Mononuclear cell (primary cell): ENCODE measurements around the gene HAPLN3. TPM values are rescaled to one million over a fixed set of nuclear protein-coding genes. Genes with fewer than 3 reads are reported as not detected.

Experiments
- H3K27me3 ChIP-seq: 2 replicates; pipeline ENCODE4 v1.6.0; 2011; ENCODE audit warnings: low read length, control low read depth; ENCODE audit not compliant: insufficient read depth
- H3K4me1 ChIP-seq: 2 replicates; pipeline ENCODE4 v1.5.1; 2011; ENCODE audit warnings: mild to moderate bottlenecking, low read length, control low read depth; ENCODE audit not compliant: insufficient read depth
- H3K4me3 ChIP-seq: 2 replicates; pipeline ENCODE4 v1.5.1; 2011; ENCODE audit warnings: mild to moderate bottlenecking, low read length, moderate library complexity
- H3K9me3 ChIP-seq: 2 replicates; pipeline ENCODE4 v1.5.1; 2011; ENCODE audit warnings: low read depth, mild to moderate bottlenecking, control low read depth, low read length
- total RNA-seq: library from RNA; depleted of rRNA; stranded (reverse); fragments of >200 nt; gene quantifications from one replicate; pipeline ENCODE4 v1.2.3, GENCODE V29; 2012

HAPLN3 gene
- total RNA-seq, 1 donor = 30.7 TPM

DNA sequence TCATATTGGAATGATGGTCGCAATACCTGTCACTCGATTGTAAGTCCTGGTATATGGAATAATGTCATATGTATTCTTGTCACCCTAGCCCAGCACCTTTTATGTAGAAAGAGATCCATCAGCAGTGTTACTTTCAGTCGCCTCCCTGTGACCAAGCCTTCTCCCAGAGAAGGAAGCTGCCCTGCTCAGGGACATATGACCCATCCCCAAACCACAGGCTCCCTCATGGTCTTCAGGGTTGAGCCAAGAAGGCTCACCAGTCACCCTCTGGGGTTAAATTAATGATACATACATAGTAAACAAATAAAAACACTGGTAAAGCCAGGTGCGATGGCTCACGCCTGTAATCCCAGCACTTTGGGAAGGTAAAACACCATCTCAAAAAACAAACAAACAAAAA is 22.4 kb upstream of the HAPLN3 start:
- H3K9me3 ChIP-seq = no peaks in the 10 kb centered on the region
- no peaks in the 10 kb centered on the region for H3K27me3 ChIP-seq
- peaks cover 1% of the 10 kb centered on the region for H3K4me1 ChIP-seq
- H3K4me3 ChIP-seq = no peak overlapping the region

DNA sequence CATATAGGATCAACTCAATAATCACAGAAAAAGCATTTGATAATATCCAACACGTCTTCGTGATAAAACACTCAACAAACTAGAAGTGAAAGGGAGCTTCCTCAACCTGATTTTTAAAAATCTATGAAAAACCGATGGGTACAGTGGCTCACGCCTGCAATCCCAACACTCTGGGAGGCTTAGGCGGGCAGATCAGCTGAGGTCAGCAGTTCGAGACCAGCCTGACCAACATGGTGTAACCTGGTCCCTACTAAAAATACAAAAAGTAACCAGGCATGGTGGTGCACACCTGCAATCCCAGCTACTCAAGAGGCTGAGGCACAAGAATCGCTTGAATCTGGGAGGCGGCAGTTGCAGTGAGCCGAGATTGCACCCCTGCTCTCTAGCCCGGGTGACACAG is 20.0 kb upstream of the HAPLN3 start:
- H3K9me3 ChIP-seq = no peaks in the 10 kb centered on the region
- H3K27me3 ChIP-seq = no peaks in the 10 kb centered on the region
- peaks cover 9% of the 10 kb centered on the region for H3K4me1 ChIP-seq
- no peak overlapping the region for H3K4me3 ChIP-seq

DNA sequence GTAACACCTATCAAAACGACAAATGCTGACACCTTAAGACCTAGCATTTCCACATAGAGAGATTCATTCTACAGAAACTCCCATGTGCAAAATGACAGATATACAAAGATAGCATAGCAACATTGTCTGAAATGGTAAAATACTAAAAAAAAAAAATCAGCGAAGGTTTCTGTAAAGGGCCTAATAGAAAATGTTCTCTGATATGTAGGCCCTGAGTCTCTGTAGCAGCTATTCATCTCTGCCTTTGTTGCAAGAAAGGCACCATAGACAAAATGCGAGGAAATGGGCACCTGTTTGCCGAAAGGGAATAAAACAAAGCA is 18.5 kb upstream of the HAPLN3 start:
- Histone ChIP-seq H3K4me1 (peaks cover 9% of the 10 kb centered on the region), H3K27me3 (no peaks in the 10 kb centered on the region), H3K4me3 (peak overlapping the region; percentile 52), H3K9me3 (no peaks in the 10 kb centered on the region)

DNA sequence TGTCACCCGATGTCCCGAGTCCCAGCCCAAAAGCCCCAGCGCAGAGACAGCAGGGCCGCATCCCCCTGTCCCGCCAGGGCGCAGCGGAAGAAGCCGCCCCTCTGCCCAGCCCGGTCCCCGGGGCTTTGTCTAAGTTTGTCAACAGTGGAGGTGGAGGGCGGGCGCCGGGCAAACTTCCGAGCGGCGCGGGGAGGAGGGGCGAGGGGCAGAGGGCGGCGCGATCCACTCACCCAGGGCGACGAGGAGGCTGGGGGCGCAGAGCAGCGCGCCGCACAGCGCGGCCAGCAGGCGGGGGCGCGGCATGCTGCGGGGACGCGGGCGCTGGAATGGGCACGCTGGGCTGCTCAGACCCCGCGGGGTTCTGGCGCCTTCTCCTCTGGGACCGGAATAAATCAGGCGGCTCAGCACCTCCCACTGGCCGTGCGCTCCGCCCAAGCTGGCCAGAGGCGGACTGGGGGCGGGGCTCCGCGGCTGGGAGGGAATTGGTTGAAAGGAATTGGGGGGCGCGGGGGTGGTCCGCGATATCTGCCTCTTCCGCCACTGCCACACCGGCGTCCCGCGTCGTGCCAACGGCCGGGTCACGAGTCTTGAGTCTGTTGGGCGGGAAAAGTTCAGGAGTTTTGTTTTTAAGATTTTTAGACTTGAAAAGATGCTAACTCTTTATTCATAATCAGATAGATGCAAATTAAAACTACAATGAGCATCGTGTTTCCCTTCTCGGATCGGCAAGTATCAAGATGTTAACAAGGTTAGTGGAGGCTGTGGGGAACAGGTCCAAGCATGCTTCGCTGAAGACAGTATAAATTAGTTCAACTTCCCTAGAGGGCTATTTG is 17.9 kb upstream of the HAPLN3 start, which contains the start of gene MFGE8:
Gene MFGE8, minus strand, starts transcription at position 363 of the 833 bp plus-strand sequence. Its CDS starts 60 bp downstream, at position 303.
- Histone ChIP-seq H3K27me3 (no peaks in the 10 kb centered on the region), H3K9me3 (no peaks in the 10 kb centered on the region), H3K4me1 (peaks cover 9% of the 10 kb centered on the region), H3K4me3 (peak within 1 kb of the TSS; percentile 52)

DNA sequence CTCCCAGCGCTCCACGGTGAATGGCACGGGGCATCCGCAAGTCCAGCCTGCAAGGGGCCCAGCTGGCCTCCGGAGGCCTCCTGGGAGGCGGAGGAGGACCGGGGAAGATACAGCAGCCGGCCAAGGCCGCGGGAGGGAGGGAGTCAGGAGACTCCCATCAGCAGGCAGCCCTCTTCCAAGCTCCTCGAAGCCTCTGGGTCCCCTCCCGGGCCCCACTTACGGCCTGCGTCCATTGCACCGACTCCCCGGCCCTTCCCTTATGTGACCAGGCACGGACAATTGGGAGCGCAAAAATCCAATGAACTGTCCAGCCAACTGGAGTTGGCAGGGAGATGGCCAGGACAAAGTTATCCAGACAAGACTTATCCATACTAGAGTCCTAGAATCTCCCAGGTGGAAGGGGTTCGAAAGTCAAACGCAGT is 17.2 kb upstream of the HAPLN3 start:
- Histone ChIP-seq H3K4me1 (peaks cover 9% of the 10 kb centered on the region), H3K4me3 (peak overlapping the region; percentile 52), H3K9me3 (no peaks in the 10 kb centered on the region), H3K27me3 (no peaks in the 10 kb centered on the region)

DNA sequence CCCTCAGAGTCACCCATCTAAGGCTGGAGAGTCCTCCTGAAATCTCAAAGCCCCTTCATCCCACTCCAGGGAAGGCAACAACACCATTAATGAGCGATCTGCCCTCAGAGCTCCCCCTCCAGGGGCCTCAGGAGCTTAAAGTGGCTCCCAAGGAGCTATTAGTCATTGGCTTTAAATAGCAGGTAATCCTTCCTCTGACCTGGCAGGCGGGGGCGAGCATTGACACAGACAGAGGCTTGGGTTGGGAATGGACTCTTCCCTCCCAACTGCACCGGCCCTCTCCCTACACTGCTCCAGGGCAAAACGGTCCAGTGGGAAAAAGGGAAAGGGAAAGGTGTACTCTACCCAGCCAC is 16.4 kb upstream of the HAPLN3 start:
- peaks cover 9% of the 10 kb centered on the region for H3K4me1 ChIP-seq

DNA sequence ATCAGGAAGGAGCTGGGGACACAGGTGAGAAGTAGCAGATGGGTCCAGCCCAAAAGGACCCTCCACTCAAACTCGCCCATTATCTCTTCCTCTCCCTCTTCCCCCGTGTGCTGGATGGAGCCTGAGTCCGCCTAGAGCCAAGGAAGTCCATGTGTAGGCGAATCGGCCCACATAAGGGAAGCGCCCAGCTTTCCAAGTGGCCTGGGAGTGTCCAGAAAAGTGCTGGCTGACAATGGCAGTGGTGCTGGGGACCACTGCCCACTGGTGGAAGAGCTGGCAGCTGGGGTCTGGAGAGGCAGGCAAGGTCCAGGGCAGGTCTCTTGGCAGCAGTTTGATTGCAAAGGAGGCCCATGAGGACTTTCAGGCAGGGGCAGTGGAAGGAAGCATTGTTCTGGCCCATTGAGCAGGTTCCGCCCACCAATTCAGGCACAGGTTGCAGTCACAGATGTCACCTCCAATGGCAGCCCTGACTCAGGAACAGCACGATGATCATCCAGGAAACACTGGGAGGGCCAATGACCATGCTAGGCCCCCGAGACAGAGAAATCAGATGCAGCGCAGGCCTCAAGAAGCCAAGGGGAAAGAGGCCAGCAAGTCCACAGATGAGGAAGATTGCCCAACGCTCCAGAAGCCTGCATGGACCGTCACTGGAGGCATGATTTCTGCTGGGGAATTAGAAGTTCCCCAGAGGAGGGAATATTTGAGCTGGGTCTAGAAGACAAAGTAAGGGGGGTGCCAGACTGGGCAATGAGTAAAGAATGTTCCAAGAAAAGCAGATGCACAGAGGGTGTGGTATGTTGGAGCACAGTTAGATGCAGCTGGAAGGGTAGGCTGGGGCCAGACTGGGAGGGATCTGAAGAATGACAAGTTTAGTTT is 14.8 kb upstream of the HAPLN3 start:
- H3K4me1 ChIP-seq = peaks cover 12% of the 10 kb centered on the region
- H3K9me3 ChIP-seq = no peaks in the 10 kb centered on the region
- no peaks in the 10 kb centered on the region for H3K27me3 ChIP-seq
- H3K4me3 ChIP-seq = no peak overlapping the region

More for the DNA sequence above, 16.4 kb upstream of the HAPLN3 start:
- H3K27me3 ChIP-seq = no peaks in the 10 kb centered on the region
- H3K4me3 ChIP-seq = no peak overlapping the region
- no peaks in the 10 kb centered on the region for H3K9me3 ChIP-seq

DNA sequence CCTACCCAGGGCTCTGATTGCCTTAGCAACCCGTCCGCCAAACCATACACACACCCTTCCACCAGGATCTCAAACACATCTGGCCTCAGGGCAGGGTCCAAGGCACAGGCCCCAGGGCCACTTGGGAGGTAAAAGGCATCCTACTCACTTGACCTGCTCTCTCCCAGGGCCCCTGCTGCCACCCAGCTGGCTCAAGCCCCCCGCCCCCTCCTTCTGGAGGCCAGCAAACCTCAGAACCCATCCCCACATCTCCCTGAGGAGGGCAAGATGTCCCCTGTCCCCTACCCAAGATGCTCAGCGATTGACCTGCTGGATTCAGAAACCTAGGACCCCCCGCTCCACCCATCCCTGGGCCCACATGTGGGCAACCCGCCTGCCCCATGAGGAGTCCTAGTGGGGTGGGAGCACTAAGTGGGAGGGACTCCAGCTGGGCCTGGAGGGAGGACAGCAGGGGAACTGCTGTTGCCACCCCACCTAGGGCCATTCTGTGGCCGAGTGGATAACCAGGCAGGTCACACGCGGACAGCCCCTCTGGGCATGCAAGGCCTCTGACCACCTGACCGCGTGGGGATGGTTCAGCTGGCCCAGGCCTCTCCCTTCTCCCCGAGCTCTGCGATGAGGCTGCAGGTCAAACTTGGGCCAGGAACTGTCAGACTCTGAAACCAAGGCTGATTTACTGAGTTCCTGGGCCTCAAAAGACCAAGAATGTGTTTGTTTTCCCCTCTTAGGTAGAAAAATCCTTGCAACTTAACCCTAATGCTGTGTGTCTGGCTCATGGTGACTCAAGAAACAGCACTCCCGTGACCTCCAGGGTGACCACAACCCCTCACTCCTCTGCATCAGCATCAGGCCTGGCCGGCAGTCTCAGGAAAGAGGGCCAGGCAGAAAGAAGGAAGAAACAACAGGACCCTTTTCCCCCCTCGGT is 13.6 kb upstream of the HAPLN3 start:
- Histone ChIP-seq H3K9me3 (no peaks in the 10 kb centered on the region), H3K4me3 (no peak overlapping the region), H3K27me3 (no peaks in the 10 kb centered on the region), H3K4me1 (peaks cover 24% of the 10 kb centered on the region)

DNA sequence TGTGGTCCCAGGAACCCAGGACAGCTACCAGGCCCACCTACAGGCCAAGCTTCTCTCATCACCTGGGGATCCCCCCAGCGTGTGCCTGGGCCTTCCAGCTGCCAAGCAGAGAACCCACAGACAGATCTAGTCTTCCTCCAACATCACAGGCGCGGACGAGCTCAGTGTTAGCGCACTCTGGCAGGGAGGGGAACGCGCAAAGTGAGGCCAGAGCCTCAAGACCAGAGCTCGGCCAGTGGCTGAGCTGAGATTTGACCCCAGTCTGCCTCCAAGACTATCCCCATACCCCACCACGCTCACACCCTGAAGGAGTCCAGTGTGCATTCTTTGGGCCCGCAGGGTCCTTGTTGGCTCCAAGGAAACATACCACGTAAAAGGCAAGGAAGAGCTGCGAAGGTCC is 12.8 kb upstream of the HAPLN3 start:
- Histone ChIP-seq H3K9me3 (no peaks in the 10 kb centered on the region), H3K27me3 (no peaks in the 10 kb centered on the region), H3K4me1 (peaks cover 28% of the 10 kb centered on the region), H3K4me3 (no peak overlapping the region)

DNA sequence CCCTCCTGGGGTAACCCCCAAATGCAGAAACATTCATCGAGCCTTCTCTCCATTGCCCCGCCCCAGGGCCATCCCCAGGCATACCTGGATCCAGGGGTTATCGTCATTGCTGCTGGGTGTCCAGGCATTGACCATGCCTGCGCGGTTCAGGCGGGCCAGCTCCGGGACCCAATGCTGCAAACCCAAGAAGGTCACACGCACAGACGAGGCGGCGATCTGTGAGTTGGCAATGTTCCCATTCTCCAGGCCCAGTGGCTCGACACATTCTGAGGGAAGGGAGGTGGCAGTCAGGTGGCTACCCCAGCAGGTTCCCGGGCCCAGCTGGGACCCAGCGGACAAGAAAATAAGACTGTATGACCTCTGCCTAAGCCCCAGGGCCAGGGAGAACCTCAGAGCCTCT is 11.8 kb upstream of the HAPLN3 start:
- H3K27me3 ChIP-seq = no peaks in the 10 kb centered on the region
- no peaks in the 10 kb centered on the region for H3K9me3 ChIP-seq
- H3K4me1 ChIP-seq = peaks cover 20% of the 10 kb centered on the region
- no peak overlapping the region for H3K4me3 ChIP-seq

DNA sequence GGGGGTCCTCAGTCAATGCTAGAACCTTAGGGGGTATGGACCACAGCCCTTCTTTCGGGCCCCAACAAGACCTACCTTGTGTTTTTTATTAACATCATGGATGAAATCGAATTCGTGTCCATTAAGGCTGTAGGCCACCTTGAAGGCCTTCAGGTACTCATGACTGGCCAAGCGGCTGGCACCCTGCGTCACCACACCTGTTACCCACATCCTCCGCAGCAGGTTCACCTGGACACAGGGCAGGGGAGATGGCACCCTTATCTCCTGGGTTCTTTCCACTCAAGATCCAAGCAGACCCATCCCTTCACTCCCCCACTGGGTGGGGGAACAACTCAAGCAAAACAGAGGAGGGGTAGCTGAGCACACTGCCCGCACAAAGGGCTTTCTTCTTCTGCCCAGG is 11.2 kb upstream of the HAPLN3 start:
- no peak overlapping the region for H3K4me3 ChIP-seq
- peaks cover 18% of the 10 kb centered on the region for H3K4me1 ChIP-seq
- no peaks in the 10 kb centered on the region for H3K27me3 ChIP-seq
- no peaks in the 10 kb centered on the region for H3K9me3 ChIP-seq

DNA sequence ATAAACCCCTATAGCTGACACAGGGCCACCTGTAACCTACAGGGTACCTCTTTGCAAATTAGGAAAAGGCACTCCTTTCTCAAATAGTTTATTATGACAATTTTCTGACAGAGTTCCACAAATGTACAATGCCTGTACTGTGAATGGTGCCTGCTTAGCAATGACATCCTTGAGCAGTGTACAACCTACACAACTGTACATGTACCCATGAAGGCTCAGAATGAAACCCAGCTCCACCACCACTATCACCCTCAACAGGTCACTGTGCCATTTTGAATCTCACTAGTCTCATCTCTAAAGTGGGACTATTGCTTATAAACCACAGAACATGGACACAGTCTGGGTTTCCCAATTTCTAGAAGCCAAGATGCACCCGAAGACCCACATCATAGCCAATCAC is 10.8 kb upstream of the HAPLN3 start:
- Histone ChIP-seq H3K9me3 (no peaks in the 10 kb centered on the region), H3K4me3 (no peak overlapping the region), H3K4me1 (peaks cover 18% of the 10 kb centered on the region), H3K27me3 (no peaks in the 10 kb centered on the region)

DNA sequence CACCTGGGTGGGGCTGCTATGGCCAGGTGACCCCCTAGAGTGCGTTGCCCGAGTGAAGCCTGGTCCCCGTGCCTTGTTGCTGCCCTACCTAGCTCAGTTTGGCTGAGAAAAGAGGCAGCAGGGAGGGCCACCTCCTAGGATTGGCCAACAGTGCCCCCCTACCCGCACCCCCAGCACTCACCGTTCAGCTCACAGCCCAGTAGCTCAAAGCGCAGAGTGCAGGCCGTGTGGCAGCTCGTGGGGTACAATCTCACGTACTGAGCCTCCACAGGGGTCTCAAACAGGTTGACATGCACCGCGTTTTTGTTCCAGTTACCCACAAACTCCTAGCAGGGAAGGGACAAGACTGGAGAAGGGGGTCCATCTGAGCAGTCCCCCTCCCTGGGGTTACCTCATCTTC is 10.2 kb upstream of the HAPLN3 start:
- Histone ChIP-seq H3K9me3 (no peaks in the 10 kb centered on the region), H3K27me3 (no peaks in the 10 kb centered on the region), H3K4me1 (peaks cover 18% of the 10 kb centered on the region), H3K4me3 (no peak overlapping the region)

DNA sequence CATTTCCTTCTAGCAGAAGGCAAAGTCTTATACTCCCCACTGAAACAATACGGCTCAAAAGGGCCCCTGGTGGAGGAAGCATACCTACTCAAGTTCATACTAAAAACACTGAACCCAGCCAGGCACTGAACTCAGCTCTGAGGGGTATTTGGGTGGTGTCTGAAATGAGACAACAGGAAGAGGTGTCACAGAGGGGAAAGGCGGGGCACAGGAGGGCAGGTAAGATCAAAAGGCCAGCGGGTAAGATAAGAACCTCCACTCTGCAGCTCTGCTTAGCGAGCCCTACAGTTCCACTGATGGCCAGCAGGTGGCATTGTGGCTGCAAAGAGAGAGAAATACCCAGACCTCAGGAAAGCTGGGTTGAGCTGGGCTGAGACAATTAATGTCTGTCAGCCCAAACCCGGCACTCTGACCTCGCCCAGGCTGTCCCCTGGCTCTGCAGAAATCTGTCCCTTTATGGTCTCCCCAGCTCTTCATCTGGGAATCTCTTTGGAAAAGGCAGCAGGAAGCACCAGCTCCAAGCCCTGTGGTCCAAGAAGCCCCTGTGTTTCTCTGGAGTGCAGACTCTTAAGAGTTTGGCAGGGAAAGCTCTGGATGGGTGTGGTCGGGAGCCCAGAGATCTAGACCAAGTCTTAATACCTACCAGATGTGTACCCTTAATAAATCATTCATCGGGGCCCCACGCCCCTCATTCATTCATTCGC is 9.4 kb upstream of the HAPLN3 start:
- Histone ChIP-seq H3K4me3 (no peak overlapping the region), H3K27me3 (no peaks in the 10 kb centered on the region), H3K4me1 (peaks cover 18% of the 10 kb centered on the region), H3K9me3 (no peaks in the 10 kb centered on the region)
